Choroid plexus epithelial cell (primary cell): ENCODE data around the gene AP3M1.

Experiments used
- DNase-seq: peaks from one replicate; pipeline ENCODE4 v3.0.0-alpha.2; 2010; ENCODE audit warnings: low read depth
- H3K4me3 ChIP-seq: 2 replicates; pipeline ENCODE4 v1.5.1; 2011; ENCODE audit warnings: low read depth, mild to moderate bottlenecking, control low read depth, low read length, moderate library complexity
- CTCF ChIP-seq: conservative IDR thresholded peaks from 2 replicates; pipeline ENCODE4 v1.5.1; 2011; ENCODE audit warnings: low read depth, mild to moderate bottlenecking, control low read depth, inconsistent platforms, low read length, moderate library complexity

Gene AP3M1

GRCh38 chr10:74117738-74118137 lies 32.9 kb downstream of the AP3M1 start:
- no peak for DNase-seq
- no peak overlapping the region for H3K4me3 ChIP-seq
- TF ChIP-seq CTCF: no peak

- no peak for TF ChIP-seq CTCF
- H3K4me3 ChIP-seq: no peak overlapping the region
- no peak for DNase-seq
Measured at GRCh38 chr10:74114041-74114448, 36.6 kb downstream of the AP3M1 start.

- DNase-seq: peak; percentile 46
- no peak overlapping the region for H3K4me3 ChIP-seq
- TF ChIP-seq CTCF: no peak
Measured at GRCh38 chr10:74113546-74113945, 37.1 kb downstream of the AP3M1 start.

GRCh38 chr10:74111799-74112198 lies 38.8 kb downstream of the AP3M1 start:
- no peak overlapping the region for H3K4me3 ChIP-seq
- DNase-seq: no peak
- TF ChIP-seq CTCF: no peak

- no peak for TF ChIP-seq CTCF
- no peak overlapping the region for H3K4me3 ChIP-seq
- no peak for DNase-seq
Measured at GRCh38 chr10:74110120-74110519, 40.5 kb downstream of the AP3M1 start.

- DNase-seq: no peak
- TF ChIP-seq CTCF: no peak
- no peak overlapping the region for H3K4me3 ChIP-seq
Measured at GRCh38 chr10:74109452-74109851, 41.2 kb downstream of the AP3M1 start.

- no peak for TF ChIP-seq CTCF
- DNase-seq: no peak
- no peak overlapping the region for H3K4me3 ChIP-seq
Measured at GRCh38 chr10:74107391-74107790, 43.2 kb downstream of the AP3M1 start.
